ENCODE measurements around the gene ATF7. TPM values are rescaled to one million over a fixed set of nuclear protein-coding genes. Genes with fewer than 3 reads are reported as not detected.

Gene ATF7
- total and polyA plus RNA-seq, 2 experiments from 2014 or later: 12.8 to 21.5 TPM

DNA sequence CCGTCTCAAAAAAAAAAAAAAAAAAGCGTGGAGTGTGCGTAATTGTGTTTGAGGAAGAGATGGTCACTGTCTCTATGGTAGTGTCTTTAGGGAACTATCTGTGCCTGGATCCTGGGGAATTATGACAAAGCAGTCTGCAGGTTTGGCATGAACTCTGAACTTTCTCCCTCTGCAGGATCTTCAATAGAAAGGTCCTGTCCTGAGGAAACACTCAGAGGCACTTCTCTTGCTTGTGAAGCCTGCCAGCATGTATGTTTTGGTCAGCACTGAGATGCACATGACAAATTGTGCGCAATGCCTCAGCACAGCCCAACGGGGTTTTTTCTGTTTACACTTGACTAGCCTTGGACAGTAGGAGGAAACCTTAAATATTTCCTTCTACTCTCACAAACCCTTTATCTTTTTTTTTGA is 46.6 kb downstream of the ATF7 start:
- H3K9me2 ChIP-seq (ENCODE audit: insufficient read depth): no peaks in the 10 kb centered on the region
- peaks cover 8% of the 10 kb centered on the region; the same call in 1 of the 2 replicates for H3K36me3 ChIP-seq (ENCODE audit: low read depth)
- H3K9me3 ChIP-seq (ENCODE audit: low read depth): no peaks in the 10 kb centered on the region
- DNase-seq: no peak
- no peak overlapping the region for H3K4me3 ChIP-seq
- H3F3A ChIP-seq (ENCODE audit: insufficient read depth): peaks cover 22% of the 10 kb centered on the region
- in situ Hi-C loops (cut with MboI): no loop called here
- no peak for TF ChIP-seq EZH2phosphoT487 (IDR thresholded peaks at IDR 0.05; ENCODE audit: insufficient read depth, low read depth)
- TF ChIP-seq EZH2 (IDR thresholded peaks at IDR 0.05; ENCODE audit: insufficient read depth, poor library complexity, severe bottlenecking): no peak
- peaks cover 20% of the 10 kb centered on the region for H3K4me1 ChIP-seq (ENCODE audit: insufficient read depth)
- WGBS, 2 experiments (ENCODE audit: low coverage in 1 of 2, low lambda C conversion rate in 2 of 2, missing lambda C conversion rate in 2 of 2): 96 to 97% methylated on average over 5 of the region's 5 CpGs
- H4K20me1 ChIP-seq (ENCODE audit: insufficient read depth): peaks cover 2% of the 10 kb centered on the region; the same call in 1 of the 2 replicates
- H3K9ac ChIP-seq: no peak overlapping the region
- no peaks in the 10 kb centered on the region for H3K27me3 ChIP-seq (replicated peaks; ENCODE audit: insufficient read depth)
- no peak overlapping the region for H3K27ac ChIP-seq
- peaks cover 88% of the 10 kb centered on the region for H3K79me2 ChIP-seq (ENCODE audit: insufficient read depth)
- no peak overlapping the region for H3K4me2 ChIP-seq (ENCODE audit: unreplicated experiment)
- H2AFZ ChIP-seq: no peak overlapping the region

DNA sequence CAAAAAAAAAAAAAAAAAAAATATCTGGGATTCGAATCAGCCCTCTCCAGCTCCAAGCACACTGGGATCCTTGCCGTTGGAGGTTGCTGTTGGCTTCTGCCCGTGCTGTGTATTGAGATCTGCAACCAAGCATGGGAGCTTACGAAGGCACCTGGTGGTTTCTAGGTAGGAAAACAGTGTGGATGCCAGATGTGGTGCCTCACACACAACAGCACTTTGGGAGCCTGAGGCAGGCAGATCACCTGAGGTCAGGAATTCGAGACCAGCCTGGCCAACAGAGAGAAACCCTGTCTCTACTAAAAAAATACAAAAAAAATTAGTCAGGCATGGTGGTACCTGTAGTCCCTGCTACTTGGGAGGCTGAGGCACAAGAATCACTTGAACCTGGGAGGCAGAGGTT is 47.4 kb downstream of the ATF7 start:
- Histone ChIP-seq H3K4me2 (ENCODE audit: unreplicated experiment) (no peak overlapping the region), H3K27me3 (replicated peaks; ENCODE audit: insufficient read depth) (no peaks in the 10 kb centered on the region), H3K4me1 (ENCODE audit: insufficient read depth) (peaks cover 23% of the 10 kb centered on the region), H4K20me1 (ENCODE audit: insufficient read depth) (no peaks in the 10 kb centered on the region; the same call in 1 of the 2 replicates), H3K9me2 (ENCODE audit: insufficient read depth) (no peaks in the 10 kb centered on the region), H3K79me2 (ENCODE audit: insufficient read depth) (peaks cover 88% of the 10 kb centered on the region), H3F3A (ENCODE audit: insufficient read depth) (peaks cover 26% of the 10 kb centered on the region), H3K9ac (no peak overlapping the region), H3K9me3 (ENCODE audit: low read depth) (no peaks in the 10 kb centered on the region), H3K27ac (no peak overlapping the region), H3K4me3 (no peak overlapping the region), H2AFZ (no peak overlapping the region), H3K36me3 (ENCODE audit: low read depth) (0 out of 2 replicates have a peak, but pooled peaks cover 4% of the 10 kb centered on the region)
- in situ Hi-C loops (cut with MboI): no loop called here
- TF ChIP-seq EZH2phosphoT487 (IDR thresholded peaks at IDR 0.05; ENCODE audit: insufficient read depth, low read depth) (no peak), EZH2 (IDR thresholded peaks at IDR 0.05; ENCODE audit: insufficient read depth, poor library complexity, severe bottlenecking) (no peak)
- 84 to 88% methylated on average over 5 of the region's 5 CpGs for WGBS, 2 experiments (ENCODE audit: low coverage in 1 of 2, low lambda C conversion rate in 2 of 2, missing lambda C conversion rate in 2 of 2)
- DNase-seq: no peak

DNA sequence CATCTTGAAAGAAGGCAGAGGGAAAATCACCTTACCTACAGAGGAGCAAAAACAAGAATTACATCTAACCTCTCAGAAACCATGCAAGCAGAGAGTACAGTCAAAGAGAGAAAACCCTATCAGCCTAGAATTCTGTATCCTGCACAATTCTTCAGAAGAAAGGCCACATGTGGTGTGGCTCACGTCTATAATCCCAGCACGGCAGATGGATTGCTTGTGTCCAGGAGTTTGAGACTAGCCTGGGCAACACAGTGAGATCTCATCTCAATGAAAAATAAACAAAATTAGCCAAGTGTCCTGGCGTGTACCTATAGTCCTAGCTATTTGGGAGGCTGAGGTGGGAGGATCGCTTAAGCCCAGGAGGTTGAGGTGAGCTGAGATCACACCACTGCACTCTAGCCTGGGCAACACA is 48.2 kb downstream of the ATF7 start:
- 85 to 90% methylated on average over 4 of the region's 4 CpGs for WGBS, 2 experiments (ENCODE audit: low coverage in 1 of 2, low lambda C conversion rate in 2 of 2, missing lambda C conversion rate in 2 of 2)
- no peak overlapping the region for H3K27ac ChIP-seq

DNA sequence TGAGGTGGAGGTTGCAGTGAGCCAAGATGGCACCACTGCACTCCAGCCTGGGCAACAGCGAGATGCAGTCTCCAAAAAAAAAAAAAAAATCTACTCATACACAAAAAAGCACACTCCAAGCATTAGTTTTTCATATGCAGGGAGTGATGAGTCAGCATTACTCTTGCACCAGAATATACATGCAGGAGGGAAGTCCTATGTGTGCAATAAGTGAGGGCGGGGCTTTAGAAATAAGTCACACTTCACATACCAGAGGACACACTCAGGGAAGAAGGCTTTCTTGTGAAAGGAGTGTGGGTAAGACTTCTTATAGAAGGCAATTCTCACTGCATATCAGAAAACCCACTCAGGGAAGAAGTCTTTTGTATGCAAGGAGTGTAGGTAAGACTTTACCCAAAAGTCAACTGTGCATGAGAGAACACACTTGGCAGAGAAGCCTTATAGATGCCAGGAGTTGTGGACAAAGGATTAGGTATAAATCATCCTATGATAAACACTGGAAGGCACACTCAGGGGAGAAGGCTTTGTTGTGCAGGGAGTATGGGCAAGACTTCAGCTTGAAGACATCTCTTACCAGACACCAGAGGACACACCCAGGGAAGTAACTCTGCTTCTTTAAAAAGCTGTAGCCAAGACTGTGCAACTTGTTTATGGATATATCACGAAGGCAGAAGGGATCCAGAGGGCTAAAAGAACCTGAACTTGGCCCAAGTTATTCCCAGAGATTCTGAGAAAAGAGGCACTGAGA is 50.5 kb downstream of the ATF7 start:
- peak overlapping the region; percentile 57 for H3K27ac ChIP-seq
- H3K4me2 ChIP-seq (ENCODE audit: unreplicated experiment): peak overlapping the region; percentile 41
- 37 to 41% methylated on average over 3 of the region's 3 CpGs for WGBS, 2 experiments (ENCODE audit: low coverage in 1 of 2, low lambda C conversion rate in 2 of 2, missing lambda C conversion rate in 2 of 2)

More for the DNA sequence above, 48.2 kb downstream of the ATF7 start:
- TF ChIP-seq EZH2phosphoT487 (IDR thresholded peaks at IDR 0.05; ENCODE audit: insufficient read depth, low read depth) (no peak), EZH2 (IDR thresholded peaks at IDR 0.05; ENCODE audit: insufficient read depth, poor library complexity, severe bottlenecking) (no peak)
- H3K4me2 ChIP-seq (ENCODE audit: unreplicated experiment): no peak overlapping the region
- H2AFZ ChIP-seq: no peak overlapping the region
- peaks cover 88% of the 10 kb centered on the region for H3K79me2 ChIP-seq (ENCODE audit: insufficient read depth)
- no peaks in the 10 kb centered on the region for H3K36me3 ChIP-seq (ENCODE audit: low read depth)
- H3K9me2 ChIP-seq (ENCODE audit: insufficient read depth): no peaks in the 10 kb centered on the region
- in situ Hi-C loops (cut with MboI): no loop called here
- no peaks in the 10 kb centered on the region for H3K27me3 ChIP-seq (replicated peaks; ENCODE audit: insufficient read depth)
- H3K4me1 ChIP-seq (ENCODE audit: insufficient read depth): peaks cover 23% of the 10 kb centered on the region
- H3K9me3 ChIP-seq (ENCODE audit: low read depth): no peaks in the 10 kb centered on the region
- no peaks in the 10 kb centered on the region; the same call in 1 of the 2 replicates for H4K20me1 ChIP-seq (ENCODE audit: insufficient read depth)
- no peak for DNase-seq
- peaks cover 26% of the 10 kb centered on the region for H3F3A ChIP-seq (ENCODE audit: insufficient read depth)
- no peak overlapping the region for H3K9ac ChIP-seq
- no peak overlapping the region for H3K4me3 ChIP-seq

More for the DNA sequence above, 50.5 kb downstream of the ATF7 start:
- no peak overlapping the region for H3K9ac ChIP-seq
- H3K4me1 ChIP-seq (ENCODE audit: insufficient read depth): peaks cover 23% of the 10 kb centered on the region
- no peaks in the 10 kb centered on the region; the same call in 1 of the 2 replicates for H4K20me1 ChIP-seq (ENCODE audit: insufficient read depth)
- peaks cover 26% of the 10 kb centered on the region for H3F3A ChIP-seq (ENCODE audit: insufficient read depth)
- no peaks in the 10 kb centered on the region for H3K36me3 ChIP-seq (ENCODE audit: low read depth)
- in situ Hi-C loops (cut with MboI): no loop called here
- no peaks in the 10 kb centered on the region for H3K27me3 ChIP-seq (replicated peaks; ENCODE audit: insufficient read depth)
- no peak overlapping the region for H2AFZ ChIP-seq
- no peak overlapping the region for H3K4me3 ChIP-seq
- TF ChIP-seq EZH2 (IDR thresholded peaks at IDR 0.05; ENCODE audit: insufficient read depth, poor library complexity, severe bottlenecking) (no peak), EZH2phosphoT487 (IDR thresholded peaks at IDR 0.05; ENCODE audit: insufficient read depth, low read depth) (no peak)
- H3K79me2 ChIP-seq (ENCODE audit: insufficient read depth): peaks cover 91% of the 10 kb centered on the region
- H3K9me3 ChIP-seq (ENCODE audit: low read depth): no peaks in the 10 kb centered on the region
- no peaks in the 10 kb centered on the region for H3K9me2 ChIP-seq (ENCODE audit: insufficient read depth)
- peak; percentile 91 for DNase-seq

Data from GM23248 (cell line).